ENCODE measurements around the gene TPRG1L.

- no peak for TF ChIP-seq CTCF (conservative IDR thresholded peaks at IDR 0.05; ENCODE audit: low read depth, low read length)
- TF ChIP-seq CEBPB (IDR thresholded peaks at IDR 0.05; ENCODE audit: low read depth, low read length): no peak
- TF ChIP-seq RAD21 (IDR thresholded peaks at IDR 0.05; ENCODE audit: low read length): no peak
- no peak for TF ChIP-seq MAFK (IDR thresholded peaks at IDR 0.05; ENCODE audit: low read depth, low read length)
- TF ChIP-seq BHLHE40 (IDR thresholded peaks at IDR 0.05; ENCODE audit: low read depth, low read length): no peak
- TF ChIP-seq RFX5 (IDR thresholded peaks at IDR 0.05; ENCODE audit: low read depth, low read length): no peak
- no peak for TF ChIP-seq POLR2A (IDR thresholded peaks at IDR 0.05; ENCODE audit: low read depth, low read length)
- TF ChIP-seq SMC3 (IDR thresholded peaks at IDR 0.05; ENCODE audit: low read depth, low read length): no peak
- no peak for TF ChIP-seq RCOR1 (IDR thresholded peaks at IDR 0.05; ENCODE audit: insufficient replicate concordance, low read length)
- no peak for TF ChIP-seq CHD1 (IDR thresholded peaks at IDR 0.05; ENCODE audit: low read depth, low read length)
- no peak for TF ChIP-seq USF2 (IDR thresholded peaks at IDR 0.05; ENCODE audit: low read depth, low read length)
Observed at GRCh38 chr1:3644273-3644672, 19.5 kb downstream of the TPRG1L start.

Data from IMR-90 (cell line).